Measurements from ENCODE around the gene CEP85L. TPM values are rescaled to one million over a fixed set of nuclear protein-coding genes. Genes with fewer than 3 reads are reported as not detected.
A peak's percentile ranks its signal among the peaks of the same experiment; 100 is the strongest.

The CEP85L gene
- total and polyA plus RNA-seq, 3 experiments from 2014 or later = 28.4 to 32.1 (median 29.1) TPM

DNA sequence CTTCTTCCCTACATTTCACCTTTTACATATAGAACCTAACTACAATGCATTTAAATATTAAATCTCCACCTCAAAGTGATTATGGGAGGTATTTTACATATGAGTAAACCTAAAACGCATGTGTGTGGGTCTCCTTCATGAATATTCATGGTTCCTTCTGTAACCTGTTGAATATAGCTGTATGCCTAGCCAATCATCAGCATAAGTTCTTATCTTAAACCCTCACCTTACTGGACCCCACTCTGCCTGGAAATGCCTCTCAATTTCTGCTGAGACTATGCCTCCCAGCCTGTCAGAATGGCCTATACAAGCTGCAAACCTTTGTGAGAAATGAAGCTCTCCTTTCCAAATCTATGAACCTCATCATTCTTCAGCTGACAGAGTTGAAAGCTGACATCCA lies 21.3 kb downstream of the CEP85L start:
- no peaks in the 10 kb centered on the region for H3K9me3 ChIP-seq (ENCODE audit: low read length)
- Mint-ChIP-seq H3K4me1 (peaks cover 47 to 81% (median 76%) of the 10 kb centered on the region in 3 donors), H3K27ac (peak overlapping the region in 2 of 8 donors; percentile 42 to 50), H3K4me3 (no peak overlapping the region), H3K36me3 (peaks cover 7 to 60% (median 25%) of the 10 kb centered on the region in 3 donors), H3K9me3 (peaks cover 0 to 6% (median 3%) of the 10 kb centered on the region in 5 donors), H3K27me3 (no peaks in the 10 kb centered on the region)
- no peaks in the 10 kb centered on the region for H3K27me3 ChIP-seq (ENCODE audit: insufficient read depth, low read length, poor library complexity, severe bottlenecking)
- peaks cover 13% of the 10 kb centered on the region for H3K36me3 ChIP-seq (ENCODE audit: insufficient read depth, low read length)
- H3K4me3 ChIP-seq (ENCODE audit: low read length) = no peak overlapping the region
- peaks cover 4% of the 10 kb centered on the region for H3K4me1 ChIP-seq (ENCODE audit: insufficient read depth, low read length)
- ChIA-PET CTCF (no interaction called here), POLR2A (no interaction called here)
- no peak for DNase-seq
- no peak overlapping the region for H3K27ac ChIP-seq (ENCODE audit: low read depth, low read length)

DNA sequence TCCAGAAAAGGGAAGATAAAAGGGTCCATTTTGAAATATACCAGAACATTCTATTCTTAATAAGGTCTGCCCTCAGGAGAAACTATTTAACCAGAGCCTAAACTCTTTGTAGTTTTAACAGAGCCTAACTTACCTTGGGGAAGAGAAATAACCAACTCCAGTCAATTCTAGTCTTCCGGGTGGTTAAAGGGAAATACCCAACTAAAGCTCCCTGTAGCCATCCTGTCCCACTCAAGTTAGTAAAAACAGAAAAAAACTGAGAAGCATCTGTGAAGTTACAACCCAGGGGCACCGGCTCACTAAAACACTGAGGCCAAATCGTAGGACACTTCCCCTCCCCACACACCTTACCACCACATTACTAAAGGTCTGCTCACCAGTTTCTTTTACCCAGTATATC lies 23.7 kb downstream of the CEP85L start:
- Histone ChIP-seq H3K27ac (ENCODE audit: low read depth, low read length) (no peak overlapping the region), H3K27me3 (ENCODE audit: insufficient read depth, low read length, poor library complexity, severe bottlenecking) (no peaks in the 10 kb centered on the region), H3K4me3 (ENCODE audit: low read length) (no peak overlapping the region), H3K4me1 (ENCODE audit: insufficient read depth, low read length) (peaks cover 4% of the 10 kb centered on the region), H3K36me3 (ENCODE audit: insufficient read depth, low read length) (peaks cover 13% of the 10 kb centered on the region), H3K9me3 (ENCODE audit: low read length) (no peaks in the 10 kb centered on the region)
- ChIA-PET POLR2A (interaction anchor here (0.7 kb wide), 1 partner anchor 1030 kb away, joined by 9 read pairs; no protein-coding TSS in a partner anchor), CTCF (no interaction called here)
- Mint-ChIP-seq H3K9me3 (peaks cover 0 to 6% (median 3%) of the 10 kb centered on the region in 5 donors), H3K4me1 (peaks cover 50 to 82% (median 81%) of the 10 kb centered on the region in 3 donors), H3K36me3 (peaks cover 7 to 63% (median 28%) of the 10 kb centered on the region in 3 donors), H3K27ac (peak overlapping the region in 4 of 8 donors; percentile 27 to 80 (median 58)), H3K4me3 (no peak overlapping the region), H3K27me3 (no peaks in the 10 kb centered on the region)
- no peak for DNase-seq

DNA sequence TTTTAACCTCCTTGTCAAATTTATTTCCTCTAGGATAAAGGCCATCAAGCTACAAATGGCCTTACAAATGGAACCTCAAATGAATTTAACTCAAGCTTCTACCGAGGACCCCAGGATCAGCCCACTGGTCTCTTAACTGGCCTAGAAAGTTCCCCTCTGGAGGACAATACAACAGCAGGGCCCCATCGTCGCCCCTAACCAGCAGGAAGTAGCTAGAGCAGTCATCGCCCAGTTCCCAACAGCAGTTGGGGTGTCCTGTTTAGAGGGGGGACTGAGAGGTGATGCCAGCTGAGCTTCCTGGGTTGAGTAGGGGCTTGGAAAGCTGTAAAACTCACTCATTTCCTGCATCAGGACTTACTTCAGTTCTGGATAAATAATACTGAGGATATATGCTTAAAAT lies 25.6 kb downstream of the CEP85L start:
- Histone ChIP-seq H3K4me3 (ENCODE audit: low read length) (no peak overlapping the region), H3K4me1 (ENCODE audit: insufficient read depth, low read length) (peaks cover 4% of the 10 kb centered on the region), H3K27ac (ENCODE audit: low read depth, low read length) (no peak overlapping the region), H3K9me3 (ENCODE audit: low read length) (no peaks in the 10 kb centered on the region), H3K36me3 (ENCODE audit: insufficient read depth, low read length) (peaks cover 9% of the 10 kb centered on the region), H3K27me3 (ENCODE audit: insufficient read depth, low read length, poor library complexity, severe bottlenecking) (no peaks in the 10 kb centered on the region)
- no peak for DNase-seq
- H3K27me3 Mint-ChIP-seq = no peaks in the 10 kb centered on the region
- peaks cover 48 to 86% (median 78%) of the 10 kb centered on the region in 3 donors for H3K4me1 Mint-ChIP-seq
- POLR2A ChIA-PET = no interaction called here
- CTCF ChIA-PET = interaction anchor here (0.6 to 0.8 kb wide), 2 partner anchors 46 to 151 kb away, joined by 3 read pairs; no protein-coding TSS in a partner anchor
- H3K9me3 Mint-ChIP-seq = peaks cover 0 to 6% (median 3%) of the 10 kb centered on the region in 5 donors
- H3K4me3 Mint-ChIP-seq = no peak overlapping the region
- H3K27ac Mint-ChIP-seq = no peak overlapping the region
- H3K36me3 Mint-ChIP-seq = peaks cover 7 to 49% (median 25%) of the 10 kb centered on the region in 3 donors

GRCh38 chr6:118621799-118622470 lies 29.5 kb downstream of the CEP85L start:
- Mint-ChIP-seq H3K36me3 (peaks cover 7 to 26% (median 9%) of the 10 kb centered on the region in 3 donors), H3K27me3 (no peaks in the 10 kb centered on the region), H3K9me3 (peaks cover 0 to 6% (median 3%) of the 10 kb centered on the region in 5 donors), H3K4me3 (no peak overlapping the region), H3K27ac (peak overlapping the region in 3 of 8 donors; percentile 48 to 79 (median 50)), H3K4me1 (peaks cover 44 to 84% (median 76%) of the 10 kb centered on the region in 3 donors)
- Histone ChIP-seq H3K27ac (ENCODE audit: low read depth, low read length) (no peak overlapping the region), H3K9me3 (ENCODE audit: low read length) (no peaks in the 10 kb centered on the region), H3K4me3 (ENCODE audit: low read length) (no peak overlapping the region), H3K36me3 (ENCODE audit: insufficient read depth, low read length) (peaks cover 4% of the 10 kb centered on the region), H3K27me3 (ENCODE audit: insufficient read depth, low read length, poor library complexity, severe bottlenecking) (no peaks in the 10 kb centered on the region), H3K4me1 (ENCODE audit: insufficient read depth, low read length) (peaks cover 14% of the 10 kb centered on the region)
- no peak for DNase-seq
- ChIA-PET CTCF (no interaction called here), POLR2A (no interaction called here)

GRCh38 chr6:118620202-118620601 lies 31.2 kb downstream of the CEP85L start:
- no peak overlapping the region for H3K27ac ChIP-seq (ENCODE audit: low read depth, low read length)
- DNase-seq = no peak
- Mint-ChIP-seq H3K9me3 (no peaks in the 10 kb centered on the region), H3K4me3 (no peak overlapping the region), H3K36me3 (peaks cover 0 to 21% (median 7%) of the 10 kb centered on the region in 3 donors), H3K27me3 (no peaks in the 10 kb centered on the region), H3K4me1 (peaks cover 45 to 88% (median 80%) of the 10 kb centered on the region in 3 donors), H3K27ac (peak overlapping the region in 2 of 8 donors; percentile 3 to 54)
- H3K36me3 ChIP-seq (ENCODE audit: insufficient read depth, low read length) = no peaks in the 10 kb centered on the region
- no peak overlapping the region for H3K4me3 ChIP-seq (ENCODE audit: low read length)
- H3K27me3 ChIP-seq (ENCODE audit: insufficient read depth, low read length, poor library complexity, severe bottlenecking) = no peaks in the 10 kb centered on the region
- ChIA-PET POLR2A (no interaction called here), CTCF (interaction anchor here (0.9 to 1.2 kb wide), 3 partner anchors 106 to 337 kb away, joined by 3 read pairs; no protein-coding TSS in a partner anchor)
- H3K4me1 ChIP-seq (ENCODE audit: insufficient read depth, low read length) = peaks cover 14% of the 10 kb centered on the region
- H3K9me3 ChIP-seq (ENCODE audit: low read length) = no peaks in the 10 kb centered on the region

DNA sequence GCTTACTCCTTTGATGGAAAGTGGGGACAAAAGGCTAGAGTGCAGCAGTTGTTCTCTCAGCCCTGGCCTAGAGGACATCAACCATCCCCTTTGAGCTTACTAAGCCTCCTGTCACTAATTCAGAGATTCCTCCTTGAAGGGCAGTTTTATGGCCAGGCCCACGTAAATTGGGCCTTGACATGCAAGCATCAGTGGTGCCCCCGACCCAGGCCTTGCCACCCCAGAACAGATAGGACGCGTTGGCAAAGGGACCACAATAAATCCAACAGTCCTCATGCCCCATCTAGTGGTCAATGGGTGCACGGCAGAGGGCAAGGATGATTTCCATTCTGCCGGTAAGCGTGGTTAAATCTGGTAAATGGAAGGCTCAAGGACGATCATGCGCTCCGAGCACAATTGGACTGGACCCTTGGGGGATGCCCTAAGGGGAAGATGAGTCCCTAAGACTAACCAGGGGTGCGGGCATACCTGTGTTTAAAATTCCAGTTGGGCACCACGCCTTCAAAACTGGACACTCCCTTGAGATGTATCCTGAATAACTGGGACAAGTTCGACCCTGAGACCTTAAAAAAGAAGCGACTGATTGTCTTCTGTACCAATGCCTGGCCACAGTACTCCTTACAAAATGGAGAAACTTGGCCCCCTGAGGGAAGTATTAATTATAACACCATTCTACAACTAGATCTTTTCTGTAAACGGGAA lies 32.6 kb downstream of the CEP85L start:
- no peaks in the 10 kb centered on the region for H3K36me3 ChIP-seq (ENCODE audit: insufficient read depth, low read length)
- no peaks in the 10 kb centered on the region for H3K27me3 ChIP-seq (ENCODE audit: insufficient read depth, low read length, poor library complexity, severe bottlenecking)
- Mint-ChIP-seq H3K27ac (peak overlapping the region in 6 of 8 donors; percentile 75 to 87 (median 82)), H3K36me3 (peaks cover 0 to 25% (median 7%) of the 10 kb centered on the region in 3 donors), H3K4me1 (peaks cover 45 to 86% (median 77%) of the 10 kb centered on the region in 3 donors), H3K27me3 (no peaks in the 10 kb centered on the region), H3K9me3 (peaks cover 0 to 3% (median 0%) of the 10 kb centered on the region in 5 donors), H3K4me3 (peak overlapping the region in 3 of 7 donors; percentile 25 to 46 (median 37))
- ChIA-PET CTCF (interaction anchor here (0.9 to 1.0 kb wide), 2 partner anchors 13 to 15 kb away, joined by 3 to 4 read pairs; no protein-coding TSS in a partner anchor), POLR2A (no interaction called here)
- DNase-seq = peak; percentile 38 to 72 (median 47)
- no peaks in the 10 kb centered on the region for H3K9me3 ChIP-seq (ENCODE audit: low read length)
- no peak overlapping the region for H3K27ac ChIP-seq (ENCODE audit: low read depth, low read length)
- no peak overlapping the region for H3K4me3 ChIP-seq (ENCODE audit: low read length)
- H3K4me1 ChIP-seq (ENCODE audit: insufficient read depth, low read length) = peaks cover 14% of the 10 kb centered on the region

DNA sequence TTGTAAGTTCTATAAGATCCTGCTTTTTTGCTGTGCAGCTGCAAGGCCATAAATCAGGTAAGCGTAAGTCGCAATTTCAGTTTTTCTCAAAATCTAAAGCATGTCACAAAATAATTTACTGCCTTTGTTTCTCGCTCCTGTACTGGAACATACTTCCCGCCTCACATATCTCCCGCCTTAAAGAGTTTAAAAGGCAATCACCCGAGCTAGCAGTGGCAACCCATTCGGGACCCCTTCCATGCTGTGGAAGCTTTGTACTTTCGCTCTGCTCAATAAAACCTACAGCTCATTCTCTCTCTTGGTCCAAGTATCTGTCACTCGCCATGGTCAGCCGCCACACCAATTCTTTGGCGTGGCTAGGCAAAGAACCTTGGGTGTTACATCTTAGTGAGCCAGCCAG lies 34.0 kb downstream of the CEP85L start:
- DNase-seq = no peak
- Histone ChIP-seq H3K4me3 (ENCODE audit: low read length) (no peak overlapping the region), H3K4me1 (ENCODE audit: insufficient read depth, low read length) (peaks cover 14% of the 10 kb centered on the region), H3K9me3 (ENCODE audit: low read length) (no peaks in the 10 kb centered on the region), H3K27ac (ENCODE audit: low read depth, low read length) (no peak overlapping the region), H3K27me3 (ENCODE audit: insufficient read depth, low read length, poor library complexity, severe bottlenecking) (no peaks in the 10 kb centered on the region), H3K36me3 (ENCODE audit: insufficient read depth, low read length) (no peaks in the 10 kb centered on the region)
- ChIA-PET POLR2A (no interaction called here), CTCF (interaction anchor here (0.7 to 1.6 kb wide), 4 partner anchors 11 to 183 kb away, joined by 3 to 4 read pairs (median 4); no protein-coding TSS in a partner anchor)
- Mint-ChIP-seq H3K4me1 (peaks cover 40 to 81% (median 72%) of the 10 kb centered on the region in 3 donors), H3K4me3 (no peak overlapping the region), H3K27ac (peak overlapping the region in 6 of 8 donors; percentile 23 to 81 (median 66)), H3K36me3 (peaks cover 4 to 29% (median 7%) of the 10 kb centered on the region in 3 donors), H3K9me3 (peaks cover 0 to 3% (median 0%) of the 10 kb centered on the region in 5 donors), H3K27me3 (peaks cover 0 to 1% of the 10 kb centered on the region in 2 donors)

Data from CD8-positive, alpha-beta memory T cell (primary cell).